Fibroblast of mammary gland (primary cell): ENCODE results near the gene ADRM1.

Source experiments
- DNase-seq: peaks from one replicate; pipeline ENCODE4 v3.0.0-alpha.2; 2010; ENCODE audit warnings: low read depth
- H3K4me3 ChIP-seq: 2 replicates; pipeline ENCODE4 v1.5.1; 2011; ENCODE audit warnings: low read depth, mild to moderate bottlenecking, low read length, moderate library complexity; ENCODE audit not compliant: control insufficient read depth
- TF ChIP-seq, protein P1 (sequence below): conservative IDR thresholded peaks from 2 replicates; pipeline ENCODE4 v1.5.1; 2011; ENCODE audit warnings: low read depth, low read length, inconsistent platforms; ENCODE audit not compliant: control insufficient read depth, insufficient read depth

Gene ADRM1

DNA sequence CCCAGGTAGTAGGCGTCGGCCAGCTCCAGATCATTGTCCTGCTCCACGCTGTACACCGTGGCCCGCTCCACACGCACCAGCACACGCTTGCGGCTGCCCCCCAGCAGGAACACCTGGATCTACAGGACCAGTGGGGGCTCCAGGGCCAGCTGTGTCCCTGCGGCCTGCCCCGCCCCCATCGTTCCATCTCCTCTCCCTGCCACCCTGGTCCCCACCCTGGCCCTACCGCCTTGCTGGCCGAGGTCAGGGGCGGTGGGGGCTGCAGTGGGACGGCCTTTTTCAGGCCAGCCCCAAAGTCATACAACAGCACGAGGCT lies 9.8 kb downstream of the ADRM1 start:
- TF ChIP-seq, protein P1, sequence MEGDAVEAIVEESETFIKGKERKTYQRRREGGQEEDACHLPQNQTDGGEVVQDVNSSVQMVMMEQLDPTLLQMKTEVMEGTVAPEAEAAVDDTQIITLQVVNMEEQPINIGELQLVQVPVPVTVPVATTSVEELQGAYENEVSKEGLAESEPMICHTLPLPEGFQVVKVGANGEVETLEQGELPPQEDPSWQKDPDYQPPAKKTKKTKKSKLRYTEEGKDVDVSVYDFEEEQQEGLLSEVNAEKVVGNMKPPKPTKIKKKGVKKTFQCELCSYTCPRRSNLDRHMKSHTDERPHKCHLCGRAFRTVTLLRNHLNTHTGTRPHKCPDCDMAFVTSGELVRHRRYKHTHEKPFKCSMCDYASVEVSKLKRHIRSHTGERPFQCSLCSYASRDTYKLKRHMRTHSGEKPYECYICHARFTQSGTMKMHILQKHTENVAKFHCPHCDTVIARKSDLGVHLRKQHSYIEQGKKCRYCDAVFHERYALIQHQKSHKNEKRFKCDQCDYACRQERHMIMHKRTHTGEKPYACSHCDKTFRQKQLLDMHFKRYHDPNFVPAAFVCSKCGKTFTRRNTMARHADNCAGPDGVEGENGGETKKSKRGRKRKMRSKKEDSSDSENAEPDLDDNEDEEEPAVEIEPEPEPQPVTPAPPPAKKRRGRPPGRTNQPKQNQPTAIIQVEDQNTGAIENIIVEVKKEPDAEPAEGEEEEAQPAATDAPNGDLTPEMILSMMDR = no peak
- no peak overlapping the region for H3K4me3 ChIP-seq
- no peak for DNase-seq

DNA sequence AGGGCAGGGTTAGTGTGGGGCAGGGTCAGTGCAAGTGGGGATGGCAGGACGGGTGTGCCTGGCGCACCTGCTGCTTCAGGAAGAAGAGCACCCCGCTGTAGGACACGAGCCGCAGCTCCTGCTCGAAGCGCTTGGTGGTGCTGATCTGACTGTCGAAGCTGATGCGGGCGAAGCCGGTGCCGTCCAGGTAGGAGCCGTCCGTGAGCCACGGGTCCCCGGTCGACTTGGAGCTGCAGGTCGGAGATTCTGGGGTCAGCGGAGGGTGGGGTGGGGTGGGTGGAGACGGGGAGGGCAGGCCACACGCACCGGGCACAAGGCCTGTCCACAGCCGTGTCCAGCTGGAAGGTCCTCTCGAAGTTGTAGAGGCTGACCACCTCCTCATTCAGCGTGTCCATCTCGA lies 10.2 kb downstream of the ADRM1 start:
- no peak for DNase-seq
- no peak overlapping the region for H3K4me3 ChIP-seq
- TF ChIP-seq, protein P1 = no peak

DNA sequence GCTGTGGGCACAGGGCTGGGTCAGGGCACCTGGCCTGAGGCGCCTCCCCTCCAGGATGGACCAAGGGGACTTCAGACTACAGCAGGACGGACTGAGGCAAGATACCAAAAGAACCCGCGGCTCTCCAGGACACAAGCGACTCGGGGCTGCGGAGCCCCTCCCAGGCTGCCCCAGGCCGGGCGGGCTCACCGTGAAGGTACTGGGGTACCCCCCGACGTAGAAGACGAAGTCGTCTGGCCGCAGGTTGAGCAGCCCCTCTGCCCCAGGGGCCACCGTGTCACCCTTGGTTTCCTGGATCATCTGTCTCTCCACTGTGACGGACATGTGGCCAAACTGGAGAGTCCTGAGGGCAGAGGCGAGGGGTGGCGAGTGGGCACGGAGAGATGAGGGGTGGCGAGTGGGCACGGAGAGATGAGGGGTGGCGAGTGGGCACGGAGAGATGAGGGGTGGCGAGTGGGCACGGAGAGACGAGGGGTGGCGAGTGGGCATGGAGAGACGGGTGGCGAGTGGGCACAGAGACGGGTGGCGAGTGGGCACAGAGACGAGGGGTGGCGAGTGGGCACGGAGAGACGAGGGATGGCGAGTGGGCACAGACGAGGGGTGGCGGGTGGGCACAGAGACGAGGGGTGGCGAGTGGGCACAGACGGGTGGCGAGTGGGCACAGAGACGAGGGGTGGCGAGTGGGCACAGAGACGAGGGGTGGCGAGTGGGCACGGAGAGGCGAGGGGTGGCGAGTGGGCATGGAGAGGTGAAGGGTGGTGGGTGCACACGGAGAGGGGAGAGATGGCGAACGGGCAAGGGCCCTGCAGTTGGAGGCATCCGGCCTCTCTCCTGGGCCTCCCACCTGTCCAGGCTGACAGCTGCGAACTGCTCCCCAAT lies 10.9 kb downstream of the ADRM1 start:
- H3K4me3 ChIP-seq = no peak overlapping the region
- TF ChIP-seq, protein P1 = no peak
- DNase-seq = no peak

DNA sequence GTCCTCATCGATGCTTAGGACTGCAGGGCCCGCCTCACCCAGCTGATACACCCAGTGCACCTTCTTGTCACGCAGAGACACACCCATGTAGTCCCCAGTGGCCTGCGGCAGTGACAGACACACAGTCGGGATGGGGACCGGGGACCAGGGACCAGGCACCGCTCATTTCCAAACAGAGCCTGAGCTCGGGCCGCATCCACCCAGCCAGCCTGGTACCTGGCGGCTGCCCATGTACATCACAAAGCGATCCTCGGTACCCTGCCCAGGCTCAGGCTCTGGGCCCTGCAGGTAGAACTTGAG lies 11.5 kb downstream of the ADRM1 start:
- no peak overlapping the region for H3K4me3 ChIP-seq
- DNase-seq = no peak
- TF ChIP-seq, protein P1 = no peak

DNA sequence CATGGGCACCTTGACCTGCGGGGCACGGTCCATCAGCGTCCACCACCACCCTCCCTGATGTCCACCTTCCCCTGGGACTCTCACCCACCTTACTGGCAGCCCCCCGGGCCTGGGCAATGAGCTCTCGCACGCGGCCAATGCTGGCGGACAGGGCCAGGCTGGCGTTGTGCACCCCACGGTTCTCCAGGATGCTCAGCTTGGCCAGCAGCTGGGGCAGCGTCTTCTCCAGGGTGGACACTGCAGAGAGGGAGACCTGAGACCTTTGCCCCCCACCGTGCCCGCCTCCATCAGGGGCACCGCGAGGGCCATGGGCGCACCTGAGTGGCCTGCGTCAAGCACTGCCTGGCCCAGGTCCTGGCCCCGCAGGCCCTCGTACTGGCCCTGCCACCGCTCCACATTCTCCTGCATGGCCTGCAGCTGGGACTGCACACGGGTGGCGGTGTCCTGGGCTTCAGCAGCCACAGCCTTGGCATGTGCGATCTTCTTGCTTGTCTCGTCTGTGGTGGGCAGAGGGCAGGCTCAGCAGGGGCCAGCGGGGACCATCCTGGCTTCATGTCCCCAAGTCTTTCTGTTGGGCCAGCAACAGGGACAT lies 12.0 kb downstream of the ADRM1 start:
- DNase-seq = no peak
- TF ChIP-seq, protein P1 = no peak
- no peak overlapping the region for H3K4me3 ChIP-seq

DNA sequence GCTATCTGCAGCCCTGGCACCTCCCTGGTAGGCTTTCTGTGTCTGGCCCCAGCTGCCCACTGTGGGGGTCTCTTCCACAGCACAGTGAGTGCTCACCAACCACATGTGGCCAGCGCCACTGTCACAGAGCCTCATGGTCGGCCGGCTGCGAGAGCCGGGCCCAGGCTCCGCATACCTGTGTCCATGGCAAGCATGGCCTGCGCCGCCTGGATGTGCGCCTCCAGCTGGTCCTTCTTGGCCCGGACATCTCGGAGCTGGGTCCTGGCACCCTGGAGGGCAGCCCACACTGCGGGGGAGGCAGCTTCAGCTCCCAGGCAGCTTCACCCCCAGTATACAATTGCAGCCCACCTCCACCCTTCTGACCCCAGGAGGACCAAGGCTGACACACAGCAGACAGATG lies 13.0 kb downstream of the ADRM1 start:
- DNase-seq = no peak
- H3K4me3 ChIP-seq = no peak overlapping the region
- TF ChIP-seq, protein P1 = no peak
